Muscle of leg (tissue), 16 donors: ENCODE results near the gene PTPN23. TPM values are rescaled to one million over a fixed set of nuclear protein-coding genes. Genes with fewer than 3 reads are reported as not detected.

Experiments
- DNase-seq: peaks from one replicate; pipeline ENCODE4 v3.0.0; 2013
- H3K27ac ChIP-seq: one replicate; pipeline ENCODE4 v1.5.1; 2013; ENCODE audit warnings: mild to moderate bottlenecking, low read length, control low read depth
- H3K27me3 ChIP-seq: one replicate; pipeline ENCODE4 v1.6.1; 2013; ENCODE audit warnings: low read length; ENCODE audit not compliant: control insufficient read depth, insufficient read depth
- H3K36me3 ChIP-seq: one replicate; pipeline ENCODE4 v1.6.1; 2013; ENCODE audit warnings: low read length; ENCODE audit not compliant: control insufficient read depth, insufficient read depth
- H3K4me1 ChIP-seq: one replicate; pipeline ENCODE4 v1.6.1; 2013; ENCODE audit warnings: low read length; ENCODE audit not compliant: control insufficient read depth, insufficient read depth
- H3K4me3 ChIP-seq: one replicate; pipeline ENCODE4 v1.5.1; 2013; ENCODE audit warnings: low read length, control low read depth
- H3K9me3 ChIP-seq: replicated peaks from 2 replicates; pipeline ENCODE4 v1.6.1; 2013; ENCODE audit warnings: low read depth, low read length; ENCODE audit not compliant: control insufficient read depth
- WGBS: methylation state at CpG from one replicate; pipeline ENCODE4 v1.1.5; 2013; ENCODE audit warnings: missing lambda C conversion rate; ENCODE audit not compliant: insufficient coverage; 5-methylcytosine and 5-hydroxymethylcytosine counted together
- long read RNA-seq, 11 donors: transcript quantifications; one replicate each; lab custom pipeline, GENCODE V29; 2026
- polyA plus RNA-seq, 8 donors: library from polyadenylated mRNA; unstranded; fragments of 120-200 nt; gene quantifications; one replicate each; pipeline versions ENCODE4 v1.2.1 to v1.2.3, GENCODE V29; 2013; ENCODE audit warnings: inconsistent platforms in 1 of 8, low replicate concordance in 1 of 8; ENCODE audit not compliant: insufficient read length in 8 of 8, insufficient read depth in 1 of 8
- total RNA-seq: library from RNA; stranded (reverse); fragments of 120-200 nt; gene quantifications from one replicate; pipeline ENCODE4 v1.2.4, GENCODE V29; 2013

PTPN23 gene
- 13.7 TPM for total RNA-seq
- 10 to 100 TPM; 17.4 to 26.7 (median 25.2) TPM for polyA plus RNA-seq
- long read RNA-seq, donor 1, result 0 reads
- long read RNA-seq, donor 2, partial matches to known transcripts, result 0 of 1 reads
- long read RNA-seq, donor 2, other reads (novel, unspliced or antisense), result 0 of 1 reads
- long read RNA-seq, donor 3, partial matches to known transcripts, result 15 of 16 reads
- long read RNA-seq, donor 3, other reads (novel, unspliced or antisense), result 0 of 16 reads
- long read RNA-seq, donor 4, partial matches to known transcripts, result 5 of 8 reads
- long read RNA-seq, donor 4, other reads (novel, unspliced or antisense), result 0 of 8 reads
- long read RNA-seq, donor 5, partial matches to known transcripts, result 24 of 24 reads
- long read RNA-seq, donor 5, other reads (novel, unspliced or antisense), result 0 of 24 reads
- long read RNA-seq, donor 6, partial matches to known transcripts, result 0 of 1 reads
- long read RNA-seq, donor 6, other reads (novel, unspliced or antisense), result 0 of 1 reads
- long read RNA-seq, donor 7, partial matches to known transcripts, result 0 of 2 reads
- long read RNA-seq, donor 7, other reads (novel, unspliced or antisense), result 0 of 2 reads
- long read RNA-seq, donor 8, partial matches to known transcripts, result 5 of 7 reads
- long read RNA-seq, donor 8, other reads (novel, unspliced or antisense), result 0 of 7 reads
- long read RNA-seq, donor 9, partial matches to known transcripts, result 0 of 3 reads
- long read RNA-seq, donor 9, other reads (novel, unspliced or antisense), result 0 of 3 reads
- long read RNA-seq, donor 10, partial matches to known transcripts, result 0 of 1 reads
- long read RNA-seq, donor 10, other reads (novel, unspliced or antisense), result 0 of 1 reads
- long read RNA-seq, donor 11, full-length matches to known transcripts, result 1 of 8 reads
- long read RNA-seq, donor 11, partial matches to known transcripts, result 7 of 8 reads
- long read RNA-seq, donor 11, other reads (novel, unspliced or antisense), result 0 of 8 reads

GRCh38 chr3:47380601-47381316, at the start of gene PTPN23:
Gene PTPN23 (plus strand): TSS chr3:47381021. CDS start chr3:47381097, 76 bp downstream.
- Histone ChIP-seq H3K27me3 (no peaks in the 10 kb centered on the region), H3K27ac (peak within 1 kb of the TSS; percentile 100), H3K4me1 (peaks cover 19% of the 10 kb centered on the region), H3K4me3 (peak within 1 kb of the TSS; percentile 100), H3K9me3 (no peaks in the 10 kb centered on the region), H3K36me3 (peaks cover 5% of the 10 kb centered on the region)
- 0% methylated on average over 43 of the region's 61 CpGs for WGBS
- peak; percentile 100 for DNase-seq

- Histone ChIP-seq H3K36me3 (peaks cover 75% of the 10 kb centered on the region), H3K4me1 (peaks cover 5% of the 10 kb centered on the region), H3K27me3 (no peaks in the 10 kb centered on the region), H3K27ac (no peak overlapping the region), H3K4me3 (no peak overlapping the region), H3K9me3 (no peaks in the 10 kb centered on the region)
- DNase-seq, result no peak
- WGBS, result 73% methylated on average over 3 of the region's 3 CpGs
These were observed 46.9 kb upstream of the PTPN23 start for GRCh38 chr3:47333907-47334306.

- H3K27ac ChIP-seq, result no peak overlapping the region
- H3K9me3 ChIP-seq, result no peaks in the 10 kb centered on the region
- peaks cover 9% of the 10 kb centered on the region for H3K4me1 ChIP-seq
- H3K36me3 ChIP-seq, result peaks cover 82% of the 10 kb centered on the region
- no peak overlapping the region for H3K4me3 ChIP-seq
- DNase-seq, result no peak
- 58% methylated on average over 2 of the region's 5 CpGs for WGBS
- no peaks in the 10 kb centered on the region for H3K27me3 ChIP-seq
These were observed 43.2 kb upstream of the PTPN23 start for GRCh38 chr3:47337656-47338055.

- no peak overlapping the region for H3K4me3 ChIP-seq
- H3K36me3 ChIP-seq, result peaks cover 81% of the 10 kb centered on the region
- H3K27ac ChIP-seq, result no peak overlapping the region
- peak; percentile 24 for DNase-seq
- WGBS, result 90% methylated on average over 2 of the region's 2 CpGs
- H3K27me3 ChIP-seq, result no peaks in the 10 kb centered on the region
- no peaks in the 10 kb centered on the region for H3K9me3 ChIP-seq
- peaks cover 9% of the 10 kb centered on the region for H3K4me1 ChIP-seq
These were observed 40.9 kb upstream of the PTPN23 start for GRCh38 chr3:47339951-47340350.

GRCh38 chr3:47340866-47341265, 40.0 kb upstream of the PTPN23 start:
- Histone ChIP-seq H3K27me3 (no peaks in the 10 kb centered on the region), H3K9me3 (no peaks in the 10 kb centered on the region), H3K27ac (no peak overlapping the region), H3K4me3 (no peak overlapping the region), H3K36me3 (peaks cover 83% of the 10 kb centered on the region), H3K4me1 (peaks cover 11% of the 10 kb centered on the region)
- no CpG with 5 or more reads among the region's 2 CpGs for WGBS
- DNase-seq, result no peak

- 92% methylated on average over 2 of the region's 2 CpGs for WGBS
- peaks cover 79% of the 10 kb centered on the region for H3K36me3 ChIP-seq
These were observed 38.7 kb upstream of the PTPN23 start for GRCh38 chr3:47342151-47342550.

GRCh38 chr3:47342812-47343211, 38.0 kb upstream of the PTPN23 start:
- no peaks in the 10 kb centered on the region for H3K9me3 ChIP-seq
- no peak overlapping the region for H3K27ac ChIP-seq
- H3K4me1 ChIP-seq, result peaks cover 7% of the 10 kb centered on the region
- no peak overlapping the region for H3K4me3 ChIP-seq
- no peaks in the 10 kb centered on the region for H3K27me3 ChIP-seq
- peaks cover 76% of the 10 kb centered on the region for H3K36me3 ChIP-seq
- no peak for DNase-seq

More at GRCh38 chr3:47342151-47342550, 38.7 kb upstream of the PTPN23 start:
- Histone ChIP-seq H3K9me3 (no peaks in the 10 kb centered on the region), H3K27me3 (no peaks in the 10 kb centered on the region), H3K4me3 (no peak overlapping the region), H3K27ac (no peak overlapping the region), H3K4me1 (peaks cover 11% of the 10 kb centered on the region)
- no peak for DNase-seq

- no peak overlapping the region for H3K27ac ChIP-seq
- H3K4me1 ChIP-seq, result peaks cover 7% of the 10 kb centered on the region
- H3K4me3 ChIP-seq, result no peak overlapping the region
- H3K9me3 ChIP-seq, result no peaks in the 10 kb centered on the region
- peaks cover 69% of the 10 kb centered on the region for H3K36me3 ChIP-seq
- WGBS, result 92% methylated on average over 14 of the region's 17 CpGs
- DNase-seq, result no peak
- no peaks in the 10 kb centered on the region for H3K27me3 ChIP-seq
These were observed 37.3 kb upstream of the PTPN23 start for GRCh38 chr3:47343471-47343971.

GRCh38 chr3:47344971-47345370, 35.9 kb upstream of the PTPN23 start:
- no peaks in the 10 kb centered on the region for H3K27me3 ChIP-seq
- WGBS, result 88% methylated on average over 6 of the region's 6 CpGs
- no peaks in the 10 kb centered on the region for H3K9me3 ChIP-seq
- H3K36me3 ChIP-seq, result peaks cover 57% of the 10 kb centered on the region
- no peak overlapping the region for H3K4me3 ChIP-seq
- peaks cover 7% of the 10 kb centered on the region for H3K4me1 ChIP-seq
- H3K27ac ChIP-seq, result no peak overlapping the region
- no peak for DNase-seq
